Measurements from ENCODE around the gene MANEAL.

DNA sequence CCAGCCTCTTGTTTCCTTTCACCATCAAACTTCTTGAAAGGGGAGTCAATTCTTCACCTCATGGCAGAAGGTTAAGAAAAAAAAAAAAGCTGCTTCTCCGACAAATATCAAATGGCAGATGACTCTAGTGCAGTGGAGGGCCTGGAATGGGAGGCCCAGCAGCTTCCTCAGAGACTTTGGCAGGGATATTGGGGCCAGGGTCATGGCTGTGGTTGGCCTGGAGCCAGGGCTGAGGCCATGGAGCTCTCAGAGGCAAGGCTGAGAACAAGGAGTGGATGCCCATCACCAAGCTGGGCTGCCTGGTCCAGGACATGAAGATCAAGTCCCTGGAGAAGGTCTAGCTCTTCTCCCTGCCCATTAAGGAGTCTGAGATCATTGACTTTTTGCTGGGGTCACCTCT, 47.1 kb downstream of the MANEAL start:
- TF ChIP-seq, protein P1, sequence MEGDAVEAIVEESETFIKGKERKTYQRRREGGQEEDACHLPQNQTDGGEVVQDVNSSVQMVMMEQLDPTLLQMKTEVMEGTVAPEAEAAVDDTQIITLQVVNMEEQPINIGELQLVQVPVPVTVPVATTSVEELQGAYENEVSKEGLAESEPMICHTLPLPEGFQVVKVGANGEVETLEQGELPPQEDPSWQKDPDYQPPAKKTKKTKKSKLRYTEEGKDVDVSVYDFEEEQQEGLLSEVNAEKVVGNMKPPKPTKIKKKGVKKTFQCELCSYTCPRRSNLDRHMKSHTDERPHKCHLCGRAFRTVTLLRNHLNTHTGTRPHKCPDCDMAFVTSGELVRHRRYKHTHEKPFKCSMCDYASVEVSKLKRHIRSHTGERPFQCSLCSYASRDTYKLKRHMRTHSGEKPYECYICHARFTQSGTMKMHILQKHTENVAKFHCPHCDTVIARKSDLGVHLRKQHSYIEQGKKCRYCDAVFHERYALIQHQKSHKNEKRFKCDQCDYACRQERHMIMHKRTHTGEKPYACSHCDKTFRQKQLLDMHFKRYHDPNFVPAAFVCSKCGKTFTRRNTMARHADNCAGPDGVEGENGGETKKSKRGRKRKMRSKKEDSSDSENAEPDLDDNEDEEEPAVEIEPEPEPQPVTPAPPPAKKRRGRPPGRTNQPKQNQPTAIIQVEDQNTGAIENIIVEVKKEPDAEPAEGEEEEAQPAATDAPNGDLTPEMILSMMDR (conservative IDR thresholded peaks at IDR 0.05; ENCODE audit: low read length) = no peak
- no peak for TF ChIP-seq EZH2phosphoT487 (IDR thresholded peaks at IDR 0.05; ENCODE audit: borderline replicate concordance, low read depth, low read length)
